ENCODE results near the gene ARHGEF9. TPM values are rescaled to one million over a fixed set of nuclear protein-coding genes. Genes with fewer than 3 reads are reported as not detected.

The ARHGEF9 gene
- total RNA-seq, 2 experiments from 2014 or later, result 19.1 to 19.5 TPM

- no peak for ATAC-seq (ENCODE audit: poor library complexity)
- no peaks in the 10 kb centered on the region for H3K27me3 Mint-ChIP-seq
These were observed 32.7 kb upstream of the ARHGEF9 start for GRCh38 chrX:63817696-63818095.

GRCh38 chrX:63812823-63813222 lies 27.8 kb upstream of the ARHGEF9 start:
- POLR2A ChIA-PET, result no interaction called here
- Histone ChIP-seq H3K9me3 (ENCODE audit: control insufficient read depth in 1 of 2, insufficient read depth in 1 of 2, low read length in 2 of 2) (no peaks in the 10 kb centered on the region), H3K4me1 (ENCODE audit: insufficient read depth, low read length) (no peaks in the 10 kb centered on the region), H3K4me3 (ENCODE audit: low read length) (no peak overlapping the region), H3K27me3 (ENCODE audit: control insufficient read depth in 1 of 2, insufficient read depth in 2 of 2, low read length in 2 of 2) (no peaks in the 10 kb centered on the region), H3K36me3 (ENCODE audit: insufficient read depth, low read length) (no peaks in the 10 kb centered on the region), H3K27ac (ENCODE audit: low read depth in 1 of 2, low read length in 2 of 2) (no peak overlapping the region)
- intact Hi-C loops (cut with DNase I, micrococcal nuclease), result no loop called here
- no peak for TF ChIP-seq CTCF (IDR thresholded peaks at IDR 0.05)
- no peak for ATAC-seq (ENCODE audit: poor library complexity)
- DNase-seq, result no peak
- Mint-ChIP-seq H3K4me3 (no peak overlapping the region), H3K9me3 (no peaks in the 10 kb centered on the region), H3K4me1 (ENCODE audit: low read depth) (no peaks in the 10 kb centered on the region), H3K27me3 (no peaks in the 10 kb centered on the region), H3K27ac (no peak overlapping the region), H3K36me3 (ENCODE audit: low read depth) (no peaks in the 10 kb centered on the region)
- CTCF ChIA-PET, result no interaction called here

More at GRCh38 chrX:63817696-63818095, 32.7 kb upstream of the ARHGEF9 start:
- Mint-ChIP-seq H3K36me3 (ENCODE audit: low read depth) (no peaks in the 10 kb centered on the region), H3K4me1 (ENCODE audit: low read depth) (no peaks in the 10 kb centered on the region), H3K27ac (no peak overlapping the region), H3K9me3 (peaks cover 3% of the 10 kb centered on the region), H3K4me3 (no peak overlapping the region)
- Histone ChIP-seq H3K4me1 (ENCODE audit: insufficient read depth, low read length) (no peaks in the 10 kb centered on the region), H3K27me3 (ENCODE audit: control insufficient read depth in 1 of 2, insufficient read depth in 2 of 2, low read length in 2 of 2) (no peaks in the 10 kb centered on the region), H3K9me3 (ENCODE audit: control insufficient read depth in 1 of 2, insufficient read depth in 1 of 2, low read length in 2 of 2) (no peaks in the 10 kb centered on the region), H3K4me3 (ENCODE audit: low read length) (no peak overlapping the region), H3K27ac (ENCODE audit: low read depth in 1 of 2, low read length in 2 of 2) (no peak overlapping the region), H3K36me3 (ENCODE audit: insufficient read depth, low read length) (no peaks in the 10 kb centered on the region)
- CTCF ChIA-PET, result no interaction called here
- intact Hi-C loops (cut with DNase I, micrococcal nuclease), result no loop called here
- no peak for DNase-seq
- no peak for TF ChIP-seq CTCF (IDR thresholded peaks at IDR 0.05)
- POLR2A ChIA-PET, result no interaction called here

GRCh38 chrX:63810746-63811145 lies 25.7 kb upstream of the ARHGEF9 start:
- Histone ChIP-seq H3K4me3 (ENCODE audit: low read length) (no peak overlapping the region), H3K36me3 (ENCODE audit: insufficient read depth, low read length) (no peaks in the 10 kb centered on the region), H3K9me3 (ENCODE audit: control insufficient read depth in 1 of 2, insufficient read depth in 1 of 2, low read length in 2 of 2) (no peaks in the 10 kb centered on the region), H3K27me3 (ENCODE audit: control insufficient read depth in 1 of 2, insufficient read depth in 2 of 2, low read length in 2 of 2) (no peaks in the 10 kb centered on the region), H3K27ac (ENCODE audit: low read depth in 1 of 2, low read length in 2 of 2) (no peak overlapping the region), H3K4me1 (ENCODE audit: insufficient read depth, low read length) (no peaks in the 10 kb centered on the region)
- ChIA-PET CTCF (no interaction called here), POLR2A (no interaction called here)
- ATAC-seq (ENCODE audit: poor library complexity) (no peak), DNase-seq (no peak)
- no peaks in the 10 kb centered on the region for H3K36me3 Mint-ChIP-seq (ENCODE audit: low read depth)
- intact Hi-C loops (cut with DNase I, micrococcal nuclease), result no loop called here
- H3K9me3 Mint-ChIP-seq, result no peaks in the 10 kb centered on the region
- H3K4me3 Mint-ChIP-seq, result no peak overlapping the region
- H3K27ac Mint-ChIP-seq, result no peak overlapping the region
- no peak for TF ChIP-seq CTCF (IDR thresholded peaks at IDR 0.05)
- H3K27me3 Mint-ChIP-seq, result no peaks in the 10 kb centered on the region
- H3K4me1 Mint-ChIP-seq (ENCODE audit: low read depth), result no peaks in the 10 kb centered on the region

All from CD4-positive, alpha-beta T cell (primary cell).